ENCODE results near the gene ARHGEF33. TPM values are rescaled to one million over a fixed set of nuclear protein-coding genes. Genes with fewer than 3 reads are reported as not detected.

Gene ARHGEF33
- total RNA-seq (2022; extraction: Qiagen RNA extraction): 0.03 to 0.11 TPM (median 0.08 TPM) in 4 of 5 replicates, not detected in the other

GRCh38 chr2:38889575-38889974, at the start of gene ARHGEF33:
Gene ARHGEF33, plus strand, starts transcription at chr2:38889875. Its CDS starts 29,573 bp downstream, at chr2:38919448.

GRCh38 chr2:38875576-38876367, 13.9 kb upstream of the ARHGEF33 start, which contains the start of the genes DHX57 and MORN2:
Gene DHX57, minus strand, starts transcription at chr2:38875934. Its CDS starts 7,529 bp downstream, at chr2:38868405.
Gene MORN2, plus strand, starts transcription at chr2:38875976.

Other genes starting within 250 kb of the ARHGEF33 start
- 16.4 to 22.2 TPM (median 16.8 TPM) in 5 replicates for gene GALM, start 223.8 kb upstream of the ARHGEF33 start, total RNA-seq (2022; extraction: Qiagen RNA extraction)
- 310 to 453 TPM (median 335 TPM) in 5 replicates for gene SRSF7, start 138.5 kb upstream of the ARHGEF33 start, total RNA-seq (2022; extraction: Qiagen RNA extraction)
- 37.8 to 41.8 TPM (median 40.6 TPM) in 5 replicates for gene GEMIN6, start 111.7 kb upstream of the ARHGEF33 start, total RNA-seq (2022; extraction: Qiagen RNA extraction)
- 17.3 to 22.6 TPM (median 20.7 TPM) in 5 replicates for gene DHX57, start 13.9 kb upstream of the ARHGEF33 start, total RNA-seq (2022; extraction: Qiagen RNA extraction)
- gene MORN2, start 13.9 kb upstream of the ARHGEF33 start, total RNA-seq (2022; extraction: Qiagen RNA extraction): 38.0 to 47.2 TPM (median 42.0 TPM) in 5 replicates
- gene SOS1, start 231.2 kb downstream of the ARHGEF33 start, total RNA-seq (2022; extraction: Qiagen RNA extraction): 12.3 to 17.8 TPM (median 15.8 TPM) in 5 replicates